WERI-Rb-1 (cell line): ENCODE data around the gene TUBA4B.

Experiments
- DNase-seq: peaks from one replicate; pipeline ENCODE4 v3.0.0-alpha.2; 2020
- H3K27ac ChIP-seq: fragments of 250-450 bp; sonication (Bioruptor Pico); 2 replicates; pipeline ENCODE4 v1.5.1; 2020; ENCODE audit warnings: mild to moderate bottlenecking, moderate library complexity
- H3K27me3 ChIP-seq: fragments of 250-450 bp; sonication (Bioruptor Pico); 2 replicates; pipeline ENCODE4 v1.5.1; 2021; ENCODE audit warnings: mild to moderate bottlenecking, low read depth, moderate library complexity; ENCODE audit not compliant: insufficient read depth, severe bottlenecking
- H3K36me3 ChIP-seq: fragments of 250-450 bp; sonication (Bioruptor Pico); 2 replicates; pipeline ENCODE4 v1.5.1; 2020; ENCODE audit warnings: mild to moderate bottlenecking, moderate library complexity
- H3K4me3 ChIP-seq: 2 replicates; pipeline ENCODE4 v1.5.1; 2011; ENCODE audit warnings: low read depth, mild to moderate bottlenecking, control low read depth, low read length
- H3K9me3 ChIP-seq: fragments of 250-450 bp; sonication (Bioruptor Pico); 2 replicates; pipeline ENCODE4 v1.5.1; 2021; ENCODE audit warnings: mild to moderate bottlenecking, moderate library complexity; ENCODE audit not compliant: severe bottlenecking
- TF ChIP-seq, protein P1 (sequence below): IDR thresholded peaks from 2 replicates; pipeline ENCODE4 v1.5.1; 2011; ENCODE audit warnings: low read depth, mild to moderate bottlenecking, control low read depth, inconsistent platforms, low read length

Gene TUBA4B

DNA sequence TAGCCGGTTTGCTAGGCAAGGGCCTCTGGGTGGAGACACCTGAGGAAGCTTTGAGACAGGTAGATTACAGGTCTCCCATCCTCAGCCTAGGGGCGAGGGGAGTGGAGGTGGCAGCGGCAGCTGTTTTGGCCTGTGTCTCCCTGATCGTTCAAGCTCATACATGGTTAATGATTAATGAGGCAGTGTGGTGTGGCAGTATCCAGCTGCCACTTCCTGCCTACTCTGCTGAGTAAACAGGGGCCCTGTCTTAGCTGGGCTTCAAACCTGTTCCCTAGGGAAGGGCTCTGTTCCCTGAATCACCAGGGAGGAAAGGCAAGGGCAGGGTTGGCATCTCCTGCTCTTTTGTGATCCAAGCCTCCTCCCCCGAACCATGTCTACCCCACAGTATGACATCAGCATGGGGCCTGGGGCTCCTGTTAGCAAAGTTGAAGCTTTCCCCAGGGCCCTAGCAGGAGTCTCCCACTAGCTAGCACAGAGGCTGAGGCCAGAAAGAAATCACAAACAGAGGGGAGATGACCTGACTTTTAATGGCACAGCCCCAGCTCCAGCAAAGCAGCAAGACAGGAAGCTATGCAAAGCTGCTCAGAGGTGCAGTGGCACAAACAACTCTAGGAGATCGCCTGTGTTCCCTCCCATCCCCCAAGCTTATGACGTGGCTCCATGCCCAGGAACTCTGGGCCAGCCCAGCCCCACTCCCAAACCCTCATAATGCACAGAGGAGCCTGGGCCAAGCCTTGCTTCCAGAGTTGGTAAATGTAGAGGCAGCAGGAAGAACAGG lies 3.7 kb upstream of the TUBA4B start:
- no peaks in the 10 kb centered on the region for H3K9me3 ChIP-seq
- DNase-seq, result peak; percentile 26
- H3K36me3 ChIP-seq, result peaks cover 49% of the 10 kb centered on the region
- TF ChIP-seq, protein P1, sequence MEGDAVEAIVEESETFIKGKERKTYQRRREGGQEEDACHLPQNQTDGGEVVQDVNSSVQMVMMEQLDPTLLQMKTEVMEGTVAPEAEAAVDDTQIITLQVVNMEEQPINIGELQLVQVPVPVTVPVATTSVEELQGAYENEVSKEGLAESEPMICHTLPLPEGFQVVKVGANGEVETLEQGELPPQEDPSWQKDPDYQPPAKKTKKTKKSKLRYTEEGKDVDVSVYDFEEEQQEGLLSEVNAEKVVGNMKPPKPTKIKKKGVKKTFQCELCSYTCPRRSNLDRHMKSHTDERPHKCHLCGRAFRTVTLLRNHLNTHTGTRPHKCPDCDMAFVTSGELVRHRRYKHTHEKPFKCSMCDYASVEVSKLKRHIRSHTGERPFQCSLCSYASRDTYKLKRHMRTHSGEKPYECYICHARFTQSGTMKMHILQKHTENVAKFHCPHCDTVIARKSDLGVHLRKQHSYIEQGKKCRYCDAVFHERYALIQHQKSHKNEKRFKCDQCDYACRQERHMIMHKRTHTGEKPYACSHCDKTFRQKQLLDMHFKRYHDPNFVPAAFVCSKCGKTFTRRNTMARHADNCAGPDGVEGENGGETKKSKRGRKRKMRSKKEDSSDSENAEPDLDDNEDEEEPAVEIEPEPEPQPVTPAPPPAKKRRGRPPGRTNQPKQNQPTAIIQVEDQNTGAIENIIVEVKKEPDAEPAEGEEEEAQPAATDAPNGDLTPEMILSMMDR, result no peak
- H3K4me3 ChIP-seq, result no peak overlapping the region
- H3K27ac ChIP-seq, result peak overlapping the region; percentile 53
- H3K27me3 ChIP-seq, result peaks cover under 1% of the 10 kb centered on the region

DNA sequence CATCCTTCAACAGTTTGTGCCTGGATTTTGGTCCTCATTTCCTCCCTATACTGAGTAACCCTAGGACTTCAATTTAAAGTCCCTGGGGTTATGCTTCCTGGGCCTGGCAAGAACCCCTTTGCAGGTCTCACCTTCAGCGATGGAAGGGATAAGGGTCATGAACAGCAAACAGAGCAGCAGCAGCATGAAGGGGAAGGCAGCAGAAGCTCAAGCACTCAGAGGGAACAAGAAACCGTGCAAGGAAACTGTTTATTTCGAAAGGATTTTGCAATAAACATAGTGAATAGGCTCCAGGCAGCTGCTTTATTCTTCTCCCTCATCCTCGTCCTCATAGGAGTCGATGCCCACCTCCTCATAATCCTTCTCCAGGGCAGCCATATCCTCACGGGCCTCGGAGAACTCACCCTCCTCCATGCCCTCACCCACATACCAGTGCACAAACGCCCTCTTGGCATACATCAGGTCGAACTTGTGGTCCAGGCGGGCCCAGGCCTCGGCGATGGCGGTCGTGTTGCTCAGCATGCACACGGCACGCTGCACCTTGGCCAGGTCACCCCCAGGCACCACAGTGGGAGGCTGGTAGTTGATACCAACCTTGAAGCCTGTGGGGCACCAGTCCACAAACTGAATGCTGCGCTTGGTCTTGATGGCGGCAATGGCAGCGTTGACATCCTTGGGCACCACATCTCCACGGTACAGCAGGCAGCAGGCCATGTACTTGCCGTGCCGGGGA lies 2.8 kb upstream of the TUBA4B start:
- TF ChIP-seq, protein P1, result no peak
- Histone ChIP-seq H3K36me3 (peaks cover 49% of the 10 kb centered on the region), H3K27ac (peak overlapping the region; percentile 53), H3K4me3 (no peak overlapping the region), H3K27me3 (peaks cover 3% of the 10 kb centered on the region), H3K9me3 (no peaks in the 10 kb centered on the region)
- no peak for DNase-seq

DNA sequence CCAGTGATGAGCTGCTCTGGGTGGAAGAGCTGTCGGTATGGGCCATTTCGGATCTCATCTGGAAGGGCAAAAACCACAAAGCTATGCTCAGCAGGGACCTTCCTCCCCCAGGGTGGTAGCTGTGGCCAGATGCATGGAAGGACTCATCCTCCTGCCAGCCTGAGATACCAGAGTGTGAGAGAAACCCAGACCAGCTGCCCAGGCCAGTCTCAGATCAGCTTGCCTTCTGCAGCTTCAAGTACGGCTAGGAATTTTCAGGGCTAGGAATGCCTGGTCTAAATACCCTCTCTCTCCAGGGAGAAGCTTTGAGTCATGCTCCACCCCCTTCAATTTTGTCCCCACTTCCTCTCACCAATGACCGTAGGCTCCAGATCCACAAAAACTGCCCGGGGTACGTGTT lies 1.4 kb upstream of the TUBA4B start:
- DNase-seq, result no peak

DNA sequence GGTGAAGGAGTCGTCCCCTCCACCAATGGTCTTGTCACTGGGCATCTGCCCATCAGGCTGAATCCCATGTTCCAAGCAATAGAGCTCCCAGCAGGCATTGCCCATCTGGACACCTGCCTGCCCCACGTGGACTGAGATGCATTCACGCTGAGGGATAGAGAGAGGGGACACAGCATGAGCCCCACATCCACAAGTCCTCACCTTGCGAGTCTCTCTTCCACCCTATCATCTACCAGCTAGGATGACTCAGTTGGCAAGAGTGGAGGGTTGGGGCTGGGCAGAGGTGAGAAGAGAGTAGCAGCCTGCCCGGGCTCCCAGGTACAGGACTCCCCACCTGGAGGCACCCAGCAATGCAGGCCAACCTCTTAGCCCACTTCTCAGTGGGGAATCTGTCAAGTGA lies 959 bp upstream of the TUBA4B start:
- no peak for DNase-seq
- H3K27me3 ChIP-seq, result peaks cover 3% of the 10 kb centered on the region
- peaks cover 45% of the 10 kb centered on the region for H3K36me3 ChIP-seq
- H3K4me3 ChIP-seq, result peak overlapping the region; percentile 66
- peak overlapping the region; percentile 96 for H3K27ac ChIP-seq
- no peaks in the 10 kb centered on the region for H3K9me3 ChIP-seq
- TF ChIP-seq, protein P1, result no peak

More for the DNA sequence above, 1.4 kb upstream of the TUBA4B start:
- Histone ChIP-seq H3K4me3 (peak overlapping the region; percentile 66), H3K27ac (peak overlapping the region; percentile 96), H3K36me3 (peaks cover 49% of the 10 kb centered on the region), H3K9me3 (no peaks in the 10 kb centered on the region), H3K27me3 (peaks cover 3% of the 10 kb centered on the region)
- TF ChIP-seq, protein P1, result no peak

DNA sequence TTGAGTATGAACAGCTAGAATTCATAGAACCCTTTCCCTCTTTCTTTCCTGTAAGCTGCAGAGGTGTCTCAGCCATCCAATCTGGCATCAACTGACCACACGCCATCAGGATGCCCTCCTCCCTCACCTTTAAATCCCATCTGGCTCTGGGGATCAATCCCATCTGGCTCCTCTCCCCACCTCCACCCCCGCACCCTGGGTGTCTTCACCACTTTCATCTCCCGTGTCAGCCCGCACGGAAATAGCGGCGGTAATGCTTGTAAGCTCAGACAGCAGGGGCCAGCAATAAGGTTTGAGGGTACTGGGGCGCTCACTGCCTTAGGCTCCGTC lies 508 bp upstream of the TUBA4B start:
- TF ChIP-seq, protein P1, result no peak
- Histone ChIP-seq H3K36me3 (peaks cover 41% of the 10 kb centered on the region), H3K27me3 (peaks cover 3% of the 10 kb centered on the region), H3K27ac (peak overlapping the region; percentile 96), H3K4me3 (peak overlapping the region; percentile 66), H3K9me3 (no peaks in the 10 kb centered on the region)
- peak; percentile 90 for DNase-seq
